HG02981 (cell line): ENCODE data around the gene REEP5.
"Not testable (repeated sequence)": the region's sequence is repeated elsewhere in the genome, so short reads cannot be mapped to it uniquely, and the experiment has no call there.

Source experiments
- ATAC-seq: cut with Tn5 transposase; IDR thresholded peaks from one replicate; pipeline ENCODE4 v1.9.1; 2021; ENCODE audit warnings: mild to moderate bottlenecking, moderate library complexity; ENCODE audit not compliant: unreplicated experiment

REEP5 gene

DNA sequence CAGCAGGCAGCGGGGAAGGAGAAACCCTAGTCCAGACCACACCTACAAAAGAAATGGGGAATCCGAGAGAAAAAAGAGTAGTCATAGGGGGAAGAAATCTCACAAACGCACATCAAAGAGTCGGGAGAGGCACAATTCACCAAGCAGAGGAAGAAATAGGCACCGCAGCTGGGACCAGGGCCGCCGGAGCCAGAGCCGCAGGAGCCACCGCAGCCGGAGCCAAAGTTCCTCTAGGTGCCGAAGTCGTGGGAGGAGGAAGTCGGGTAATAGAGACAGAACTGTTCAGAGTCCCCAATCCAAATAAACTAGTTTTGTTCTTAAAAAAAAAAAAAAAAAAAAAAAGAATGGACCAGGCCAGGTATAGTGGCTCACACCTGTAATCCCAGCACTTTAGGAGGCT is 29.3 kb downstream of the REEP5 start:
- no peak for ATAC-seq

DNA sequence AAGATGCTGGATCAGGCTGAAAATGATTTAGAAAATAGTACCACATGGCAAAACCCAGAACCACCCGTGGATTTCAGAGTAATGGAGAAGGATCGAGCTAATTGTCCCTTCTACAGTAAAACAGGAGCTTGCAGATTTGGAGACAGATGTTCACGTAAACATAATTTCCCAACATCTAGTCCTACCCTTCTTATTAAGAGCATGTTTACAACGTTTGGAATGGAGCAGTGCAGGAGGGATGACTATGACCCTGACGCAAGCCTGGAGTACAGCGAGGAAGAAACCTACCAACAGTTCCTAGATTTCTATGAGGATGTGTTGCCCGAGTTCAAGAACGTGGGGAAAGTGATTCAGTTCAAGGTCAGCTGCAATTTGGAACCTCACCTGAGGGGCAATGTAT is 30.0 kb downstream of the REEP5 start:
- ATAC-seq: not testable (repeated sequence)

DNA sequence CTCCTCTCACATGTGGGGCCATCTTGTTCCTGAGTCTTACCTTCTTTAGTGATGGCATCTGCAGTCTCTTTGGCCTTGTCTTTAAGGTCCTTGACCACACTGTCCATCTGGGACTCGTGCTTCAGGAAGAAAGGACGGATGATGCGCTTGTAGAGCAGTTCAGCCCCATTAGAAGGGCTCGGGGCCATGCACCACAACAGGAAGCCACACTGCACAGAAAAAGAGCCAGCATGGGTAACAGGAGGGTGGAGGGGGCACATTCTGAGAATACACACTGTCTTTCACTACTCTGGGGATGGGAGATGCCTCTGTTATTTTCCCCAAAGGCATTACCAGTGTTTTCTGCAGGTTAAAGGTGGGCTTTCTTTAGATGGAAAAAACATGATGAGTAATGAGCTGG is 35.1 kb downstream of the REEP5 start:
- ATAC-seq: no peak

DNA sequence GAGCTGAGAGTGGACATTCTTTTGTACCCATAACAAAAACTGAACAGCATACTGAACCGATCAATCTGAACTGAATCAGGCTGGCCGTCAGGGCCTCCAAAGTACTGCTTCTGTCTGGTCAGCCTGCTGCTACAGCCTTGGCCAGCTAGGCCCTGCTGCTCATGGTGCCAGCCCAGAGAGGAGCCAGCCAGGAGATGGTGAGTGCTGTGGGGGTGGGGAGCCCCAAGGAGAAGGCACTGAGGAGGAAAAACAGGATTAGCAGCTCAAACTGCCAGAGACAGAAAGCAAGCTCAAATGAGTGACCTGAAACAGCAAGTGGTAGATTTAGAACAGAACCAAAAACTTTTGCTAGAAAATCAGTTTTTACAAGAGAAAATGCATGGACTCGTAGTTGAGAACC is 37.0 kb downstream of the REEP5 start:
- ATAC-seq: no peak

DNA sequence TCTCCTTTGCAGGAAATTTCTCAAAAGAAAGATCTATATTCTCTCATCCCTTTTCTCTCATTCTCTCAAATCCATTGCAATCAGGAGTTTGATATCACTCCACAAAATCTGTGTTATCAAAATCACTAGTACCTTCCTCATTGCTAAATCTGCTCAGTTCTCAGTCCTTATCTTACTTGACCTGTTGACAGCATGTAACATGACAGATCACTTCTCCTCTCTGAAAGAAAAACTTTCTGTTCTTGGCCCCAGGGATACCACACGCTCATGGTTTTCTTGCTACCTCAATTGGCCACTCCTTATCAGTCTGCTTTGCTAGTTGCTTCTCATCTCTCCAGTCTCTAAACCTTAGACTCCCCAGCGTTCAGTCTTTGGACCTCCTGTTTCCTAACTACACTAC is 38.8 kb downstream of the REEP5 start:
- ATAC-seq: no peak

DNA sequence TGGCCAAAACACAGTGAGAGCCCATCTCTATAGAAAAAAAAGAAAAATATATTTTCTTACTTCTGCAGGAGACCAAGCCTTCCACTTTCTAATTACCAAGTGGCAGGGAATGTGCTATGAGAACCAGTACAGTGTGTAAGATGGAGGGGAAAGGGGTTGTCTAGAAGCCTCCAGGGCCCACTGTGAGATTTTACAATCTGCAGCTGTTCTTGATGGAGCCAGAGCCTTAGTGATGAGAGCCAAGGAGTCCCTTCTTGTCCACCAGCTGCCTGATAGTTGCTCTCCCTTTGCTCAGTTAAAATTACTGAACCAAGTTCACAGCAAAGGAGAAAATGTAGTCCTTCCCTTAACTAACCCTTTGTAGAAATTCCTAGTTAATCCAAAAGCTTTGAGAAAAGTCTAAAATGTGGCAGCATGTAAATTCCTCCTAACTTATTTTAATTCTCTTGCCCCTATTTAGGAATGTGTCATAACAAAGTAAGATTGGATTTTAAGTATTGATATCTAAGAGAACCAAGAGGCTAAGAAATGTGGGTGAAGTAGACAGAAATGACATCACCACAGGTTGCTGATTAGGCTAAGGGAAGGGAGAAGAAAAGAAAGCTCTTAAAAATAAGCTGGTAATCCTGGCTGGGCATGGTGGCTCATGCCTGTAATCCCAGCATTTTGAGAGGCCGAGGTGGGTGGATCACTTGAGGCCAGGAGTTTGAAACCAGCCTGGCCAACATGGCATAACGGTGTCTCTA is 41.6 kb downstream of the REEP5 start:
- no peak for ATAC-seq

DNA sequence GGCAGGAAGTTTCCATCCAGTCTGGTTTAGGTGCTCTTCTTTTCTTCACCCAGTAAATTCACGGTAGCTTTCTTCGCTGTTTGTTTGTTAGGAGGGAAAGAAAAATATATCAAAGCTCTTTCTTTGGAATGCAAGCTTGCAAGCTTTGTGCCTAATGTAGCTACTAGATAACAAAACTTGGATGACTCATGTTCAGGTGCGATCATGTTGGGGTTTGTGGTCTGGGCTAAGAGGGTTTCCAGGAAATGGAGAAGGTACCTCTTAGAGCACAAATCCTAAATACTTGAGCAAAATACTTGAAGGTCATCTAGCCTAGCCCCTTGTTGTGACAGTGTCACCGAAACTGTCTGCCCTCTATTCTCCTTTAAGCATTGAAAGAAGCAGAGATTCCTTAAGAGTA is 43.3 kb downstream of the REEP5 start:
- no peak for ATAC-seq

DNA sequence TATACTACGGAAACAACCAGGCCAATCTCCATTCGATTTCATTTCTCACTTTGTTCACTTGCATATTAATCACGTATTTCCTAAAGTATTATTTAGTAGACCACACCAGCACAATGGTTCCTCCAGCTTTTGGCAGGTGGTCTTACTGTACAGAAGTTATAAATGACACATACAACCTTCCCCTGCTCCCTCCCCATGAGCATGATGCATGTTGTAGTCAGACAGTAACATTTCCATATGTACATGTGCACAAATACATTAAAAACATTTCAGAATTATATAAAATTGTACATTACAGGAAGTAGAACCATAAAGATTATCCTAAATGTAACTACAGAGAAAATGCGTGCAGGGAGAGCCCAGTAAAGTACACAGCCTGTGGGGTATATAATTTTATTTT is 43.9 kb downstream of the REEP5 start:
- ATAC-seq: no peak

DNA sequence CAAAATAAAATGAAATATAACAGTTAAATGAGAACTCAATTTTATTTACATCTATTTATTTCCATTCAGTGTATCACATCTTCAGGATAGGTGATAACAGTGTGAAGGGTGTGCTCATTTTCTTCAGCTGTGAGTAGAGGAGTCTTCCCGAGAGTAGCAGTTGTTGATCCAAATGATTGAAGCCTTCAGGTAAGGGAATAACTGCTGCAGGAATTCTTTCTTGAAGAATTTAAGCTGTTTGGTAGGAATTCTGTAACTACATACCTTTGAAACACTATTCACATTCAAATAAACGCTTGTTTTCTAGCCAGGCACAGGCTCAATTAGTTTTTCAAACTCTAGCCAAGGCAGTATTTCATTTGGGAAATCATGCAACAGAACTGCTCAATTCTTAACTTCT is 45.7 kb downstream of the REEP5 start:
- no peak for ATAC-seq

DNA sequence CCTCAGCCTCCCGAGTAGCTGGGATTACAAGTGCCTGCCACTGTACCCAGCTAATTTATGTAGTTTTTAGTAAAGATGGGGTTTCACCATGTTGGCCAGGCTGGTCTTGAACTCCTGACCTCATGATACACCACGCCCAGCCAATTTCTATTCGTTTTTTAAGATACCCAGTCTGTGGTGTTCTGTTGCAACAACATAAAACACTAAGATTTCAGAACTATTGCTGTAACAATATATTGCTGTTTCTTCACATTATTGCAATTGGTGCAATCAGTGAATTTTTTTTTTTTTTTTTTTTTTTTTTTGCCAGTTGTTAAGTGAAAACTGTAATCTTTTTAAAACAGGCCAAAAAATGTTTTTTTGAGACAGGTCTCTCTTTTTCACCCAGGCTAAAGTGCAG is 51.1 kb downstream of the REEP5 start:
- ATAC-seq: no peak

DNA sequence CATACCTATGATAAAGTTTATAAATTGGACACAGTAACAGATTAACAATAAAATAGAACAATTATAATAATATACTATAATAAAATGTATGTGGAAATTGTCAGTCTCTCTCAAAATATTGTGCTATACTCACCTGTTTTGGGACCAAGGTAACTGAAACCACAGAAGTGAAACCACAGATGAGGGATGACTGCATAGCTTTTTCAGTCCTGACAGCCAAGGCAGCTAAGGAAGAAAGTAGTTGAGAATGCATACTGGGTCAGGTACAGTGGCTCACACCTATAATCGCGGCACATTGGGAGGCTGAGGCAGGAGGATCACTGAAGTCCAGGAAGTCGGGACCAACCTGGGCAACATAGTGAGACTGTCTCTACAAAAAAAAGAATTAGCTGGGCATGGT is 52.1 kb downstream of the REEP5 start:
- peak; percentile 69 for ATAC-seq

DNA sequence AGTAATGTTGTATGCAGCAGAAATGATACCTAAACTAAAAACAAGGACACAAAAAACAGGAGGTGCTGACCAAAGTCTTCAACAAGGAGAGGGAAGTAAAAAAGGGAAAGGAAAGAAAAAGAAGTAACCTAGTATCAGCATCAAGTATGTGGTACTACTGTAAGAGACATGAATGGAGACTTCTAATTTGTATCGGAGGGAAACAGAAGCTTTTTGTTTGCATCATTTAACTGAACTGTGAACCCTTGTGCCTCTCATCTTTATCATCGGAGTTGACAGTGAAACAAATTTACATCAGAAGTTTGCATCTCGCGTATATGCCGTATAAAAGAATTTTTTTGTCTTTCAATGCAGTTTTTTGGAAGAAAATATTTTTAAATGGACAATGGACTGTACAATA is 54.6 kb downstream of the REEP5 start:
- ATAC-seq: no peak

DNA sequence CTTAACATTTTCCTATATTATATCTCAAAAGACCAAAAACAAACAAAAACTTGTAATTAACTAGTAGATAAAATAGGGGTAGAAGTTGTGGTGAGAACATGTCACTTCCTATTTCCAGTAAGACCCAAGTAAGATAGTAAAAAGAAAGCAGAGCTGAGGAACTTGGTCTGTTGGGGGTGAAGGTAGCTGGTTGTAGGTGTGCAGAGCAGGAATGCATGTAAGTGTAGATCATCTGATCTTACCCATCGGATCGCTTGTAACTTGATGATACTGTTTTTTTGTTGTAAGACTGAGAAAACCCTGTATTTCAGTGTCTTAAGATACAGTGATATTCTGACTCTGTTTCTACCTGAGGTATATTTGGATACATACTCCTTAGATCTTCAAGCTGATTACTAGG is 55.3 kb downstream of the REEP5 start:
- no peak for ATAC-seq

DNA sequence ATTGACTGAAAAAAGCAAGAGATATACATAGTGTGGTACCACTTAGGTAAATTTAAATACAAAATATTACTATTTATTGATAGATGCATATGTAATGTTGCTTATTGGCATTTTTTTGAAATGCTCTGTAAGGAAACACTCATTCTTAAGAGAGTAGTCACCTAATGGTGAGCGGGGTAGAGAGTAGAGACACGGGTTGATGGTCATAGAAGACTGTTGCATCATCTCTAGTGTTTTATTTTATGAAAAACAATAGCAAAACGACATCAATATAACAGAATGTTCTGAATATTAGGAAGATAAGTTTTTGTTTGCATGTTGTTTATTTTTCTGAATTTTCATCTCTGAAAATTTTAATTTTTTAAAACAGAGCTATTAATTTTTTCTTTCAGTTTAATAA is 56.9 kb downstream of the REEP5 start:
- ATAC-seq: no peak

DNA sequence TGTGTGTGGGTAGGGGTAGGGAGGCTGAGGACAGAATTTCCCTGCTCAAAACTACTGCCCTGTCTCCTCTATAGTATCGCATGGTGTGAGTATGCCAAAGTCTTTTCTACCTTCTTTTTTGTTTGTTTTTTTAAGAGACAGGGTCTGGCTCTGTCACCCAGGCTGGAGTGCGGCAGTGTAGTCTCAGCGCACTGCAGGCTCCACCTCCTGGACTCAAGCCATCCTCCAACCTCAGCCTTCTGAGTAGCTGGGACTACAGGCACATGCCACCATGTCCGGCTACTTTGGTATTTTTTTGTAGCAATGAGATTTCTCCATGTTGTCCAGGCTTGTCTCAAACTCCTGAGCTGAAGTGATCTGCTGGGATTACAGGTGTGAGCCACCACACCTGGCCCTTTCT is 58.5 kb downstream of the REEP5 start:
- ATAC-seq: no peak

DNA sequence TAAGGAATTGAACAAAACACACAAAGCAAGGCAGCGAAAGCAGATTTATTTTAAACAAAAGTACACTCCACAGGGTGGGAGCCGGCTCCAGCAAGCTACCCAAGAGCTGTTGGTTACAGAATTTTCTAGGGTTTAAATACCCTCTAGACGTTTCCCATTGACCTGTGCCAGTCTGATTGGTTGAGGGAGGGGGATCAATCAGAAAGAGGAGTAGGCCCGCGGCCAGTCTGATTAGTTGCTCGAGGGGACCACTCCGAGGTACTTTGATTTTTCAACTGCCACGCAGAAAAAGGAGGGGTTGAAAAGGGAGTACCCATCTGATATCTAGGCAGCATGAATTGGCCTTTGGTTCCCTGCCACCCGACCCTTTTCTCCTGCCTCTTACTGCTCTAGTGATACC is 59.9 kb downstream of the REEP5 start:
- ATAC-seq: no peak

DNA sequence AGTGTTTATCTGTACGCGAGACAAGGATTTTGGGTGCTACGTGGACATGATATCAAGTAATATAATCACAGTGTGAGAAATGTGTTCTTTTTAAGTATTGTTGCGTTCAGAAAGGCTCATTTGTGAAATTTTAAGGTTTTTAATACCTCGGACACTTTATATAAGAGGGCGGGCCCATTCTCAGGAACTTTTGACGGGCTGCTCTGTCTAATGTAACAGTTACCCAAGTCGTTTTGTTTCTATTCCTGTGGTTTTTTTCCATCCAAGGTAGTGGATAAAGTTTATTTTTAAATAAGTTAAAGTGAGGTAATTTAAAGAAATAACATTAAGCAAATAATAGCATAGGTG is 60.4 kb downstream of the REEP5 start:
- ATAC-seq: no peak

DNA sequence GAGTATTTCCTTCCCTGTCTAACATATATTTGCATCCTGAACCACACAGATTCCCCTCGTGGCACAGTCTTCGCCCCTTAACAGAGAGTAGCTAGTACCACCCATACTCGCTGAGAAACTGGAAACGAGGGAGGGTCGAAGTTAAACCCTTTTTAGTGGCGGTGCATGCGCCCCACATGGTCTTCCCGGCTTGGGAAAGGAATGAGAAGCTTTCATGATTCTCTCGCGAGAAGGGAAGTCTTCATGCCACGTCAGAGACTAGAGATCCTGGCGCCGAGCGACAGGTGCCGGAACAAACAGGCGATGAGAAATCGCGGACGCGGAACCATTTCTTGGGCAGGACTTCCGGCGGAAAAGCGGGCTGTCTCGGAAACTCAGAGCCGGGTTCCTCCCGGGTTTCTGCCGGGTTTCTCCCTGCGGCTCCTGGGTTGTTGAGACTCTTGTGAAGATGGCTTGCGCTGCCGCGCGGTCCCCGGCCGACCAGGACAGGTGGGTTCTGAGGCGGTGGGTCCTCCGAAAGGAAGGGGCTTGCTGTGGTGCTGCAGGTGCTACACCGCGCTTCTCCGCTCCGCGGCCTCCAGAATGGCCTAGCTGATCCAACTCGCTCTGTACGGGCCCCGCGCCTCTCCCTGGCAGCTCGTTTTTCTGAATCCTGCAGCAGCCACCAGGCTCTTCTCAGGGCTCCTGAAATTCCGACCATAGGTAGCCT is 60.9 kb downstream of the REEP5 start, which contains the start of gene SRP19:
TSS of gene SRP19 (plus strand) at position 359 of the 709 bp plus-strand sequence. CDS start at position 449, 90 bp downstream.
- ATAC-seq: peak; percentile 98

DNA sequence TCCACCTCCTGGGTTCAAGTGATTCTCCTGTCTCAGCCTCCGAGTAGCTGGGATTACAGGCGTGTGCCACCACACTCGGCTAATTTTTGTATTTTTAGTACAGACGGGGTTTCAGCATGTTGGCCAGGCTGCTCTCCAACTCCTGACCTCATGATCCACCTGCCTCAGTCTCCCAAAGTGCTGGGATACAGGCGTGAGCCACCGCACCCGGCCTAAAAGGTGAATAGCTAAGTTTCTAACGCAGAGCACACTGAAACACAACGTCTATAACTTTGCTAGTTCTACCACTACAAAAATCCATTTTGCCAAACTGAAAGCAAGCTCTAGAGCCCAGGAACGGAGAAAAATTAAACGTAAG is 61.5 kb downstream of the REEP5 start:
- ATAC-seq: not testable (repeated sequence)

DNA sequence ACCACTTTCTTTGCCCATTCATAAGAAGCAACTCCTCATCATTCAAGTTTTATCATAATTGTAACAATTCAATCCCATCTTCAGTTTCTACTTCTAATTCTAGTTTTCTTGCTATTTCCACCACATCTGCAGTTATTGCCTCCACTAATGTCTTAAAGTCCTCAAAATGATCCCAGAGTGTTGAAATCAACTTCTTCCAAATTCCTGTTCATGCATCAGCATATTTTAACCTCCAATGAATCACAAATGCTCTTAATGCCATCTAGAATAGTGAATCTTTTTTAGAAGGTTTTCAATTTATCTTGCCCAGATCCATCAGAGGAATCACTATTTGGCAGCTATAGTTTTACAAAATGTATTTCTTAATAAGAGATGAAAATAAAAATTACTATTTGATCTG is 64.2 kb downstream of the REEP5 start:
- no peak for ATAC-seq

DNA sequence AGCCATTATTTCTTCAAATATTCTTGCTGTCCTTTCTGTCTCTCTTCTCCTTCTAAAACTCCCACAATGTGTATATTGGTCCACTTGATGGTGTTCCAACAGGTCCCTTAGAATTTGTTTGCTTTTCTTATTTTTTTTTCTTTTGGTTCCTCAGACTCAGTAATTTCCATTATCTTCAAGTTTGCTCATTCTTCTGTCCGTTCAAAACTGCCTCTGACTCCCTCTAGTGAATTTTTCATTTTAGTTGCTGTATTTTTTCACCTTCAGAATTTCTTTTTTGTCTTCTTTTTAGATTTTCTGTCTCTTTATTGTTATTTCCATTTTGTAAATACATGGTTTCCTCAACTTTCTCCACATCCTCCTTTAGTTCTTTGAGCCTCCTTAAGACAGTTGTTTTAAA is 67.4 kb downstream of the REEP5 start:
- no peak for ATAC-seq

DNA sequence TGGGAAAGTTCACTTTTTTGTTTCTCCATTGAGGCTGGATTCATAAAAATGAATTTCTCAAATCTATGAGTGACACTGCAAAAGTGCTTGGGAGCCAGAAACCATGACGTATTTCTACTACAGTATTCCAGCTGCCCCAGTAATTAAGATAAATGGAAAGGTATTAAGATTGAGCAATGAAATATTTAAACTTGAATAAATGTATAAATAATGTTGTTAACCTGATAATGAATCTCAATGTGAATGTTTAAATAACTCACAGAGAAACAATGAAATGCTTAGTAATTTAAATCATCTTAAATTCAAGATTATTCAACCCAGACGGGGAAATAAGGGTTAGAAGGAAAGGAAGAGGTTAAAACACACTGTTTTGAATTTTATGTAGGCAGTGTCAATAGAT is 72.1 kb downstream of the REEP5 start:
- no peak for ATAC-seq
